ENCODE measurements around the gene NACC2.

Gene NACC2

GRCh38 chr9:136127313-136127712, 32.2 kb upstream of the NACC2 start:
- no peak for DNase-seq

DNA sequence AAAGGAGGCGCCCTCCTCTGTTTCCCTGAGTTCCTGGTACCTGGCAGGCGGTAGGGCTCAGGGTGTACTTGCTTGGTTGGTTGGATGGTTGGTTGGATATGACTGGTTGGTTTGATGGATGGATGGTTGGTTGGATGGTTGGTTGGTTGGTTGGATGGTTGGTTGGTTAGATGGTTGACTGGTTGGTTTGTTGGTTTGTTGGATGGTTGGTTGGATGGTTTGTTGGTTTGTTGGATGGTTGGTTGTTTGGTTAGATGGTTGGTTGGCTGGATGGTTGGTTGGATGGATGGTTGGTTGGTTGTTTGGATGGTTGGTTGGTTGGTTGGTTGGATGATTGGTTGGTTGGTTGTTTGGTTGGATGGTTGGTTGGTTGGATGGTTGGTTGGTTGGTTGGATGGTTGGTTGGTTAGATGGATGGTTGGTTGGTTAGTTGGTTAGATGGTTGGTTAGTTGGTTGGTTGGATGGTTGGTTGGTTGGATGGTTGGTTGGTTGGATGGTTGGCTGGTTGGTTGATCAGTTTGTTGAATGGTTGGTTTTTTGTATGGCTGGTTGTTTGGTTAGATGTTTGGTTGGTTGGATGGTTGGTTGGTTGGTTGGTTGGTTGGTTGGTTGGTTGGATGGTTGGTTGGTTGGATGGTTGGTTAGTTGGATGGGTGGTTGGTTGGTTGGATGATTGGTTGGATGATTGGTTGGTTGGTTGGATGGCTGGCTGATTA, 30.0 kb upstream of the NACC2 start:
- DNase-seq: no peak

DNA sequence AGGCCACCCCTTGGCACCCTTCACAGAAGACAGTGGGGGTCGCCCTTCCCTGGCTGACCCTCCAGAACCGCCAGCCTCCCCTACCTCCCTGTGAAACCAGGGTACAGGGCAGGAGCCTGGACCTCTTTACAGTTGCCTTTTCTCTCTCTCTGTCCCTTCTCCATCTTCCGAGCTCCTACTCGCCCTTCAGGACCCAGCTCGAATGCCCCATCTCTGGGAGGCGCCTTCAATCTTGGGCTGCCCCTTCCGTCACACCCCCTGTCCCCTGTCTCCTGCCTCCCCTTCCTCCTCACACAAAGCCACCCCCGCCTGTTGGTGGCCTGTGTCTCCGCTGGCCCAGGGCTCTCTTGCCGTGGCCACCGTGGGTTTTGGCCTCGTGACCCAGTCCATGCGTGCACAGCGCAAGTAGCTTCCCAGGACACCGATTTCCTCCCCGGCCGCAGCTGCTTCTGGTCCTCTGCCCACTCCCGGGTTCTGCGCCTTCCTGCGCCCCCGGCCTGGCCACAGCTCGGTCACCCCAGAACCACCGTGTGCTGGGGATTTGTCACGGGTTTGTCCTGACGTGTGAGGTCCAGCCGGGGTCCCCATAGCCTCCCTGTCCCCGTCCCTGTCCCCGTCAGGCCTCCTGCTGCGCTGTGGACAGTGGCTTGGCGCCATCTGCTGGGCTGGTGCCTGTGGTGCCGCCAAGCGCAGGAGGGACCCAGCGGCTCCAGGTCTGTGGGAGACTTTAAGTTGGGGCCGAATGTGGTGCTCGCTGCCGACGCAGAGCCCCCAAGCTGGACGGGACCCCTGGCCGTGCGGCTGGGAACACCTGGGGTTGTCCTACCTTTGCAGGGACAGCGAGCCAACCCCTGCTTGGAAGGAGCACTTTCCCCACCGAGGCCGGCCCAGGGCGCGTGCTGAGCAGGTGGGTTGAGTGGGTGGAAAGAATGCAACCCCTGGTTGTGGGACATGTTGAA, 27.6 kb upstream of the NACC2 start:
- peak; percentile 84 for DNase-seq

DNA sequence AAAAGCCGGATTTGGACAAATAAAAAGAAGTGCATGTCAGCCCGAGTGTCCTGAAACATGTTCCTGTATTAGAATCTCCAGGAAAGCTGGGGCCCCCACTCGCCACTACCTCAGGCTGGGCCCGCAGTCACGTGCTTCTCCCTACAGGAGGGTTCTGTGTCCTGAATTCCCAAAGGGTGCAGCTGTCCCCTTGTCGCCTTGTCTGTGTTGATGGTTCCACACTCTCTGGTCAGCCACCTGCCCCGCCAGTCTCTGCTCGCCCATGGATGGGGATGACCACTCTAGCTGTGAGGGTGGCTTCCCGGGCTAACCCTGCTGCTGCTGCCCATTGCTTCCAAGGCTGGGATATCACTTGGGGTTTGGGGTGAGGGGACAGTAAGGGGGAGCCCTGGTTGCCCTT, 26.7 kb upstream of the NACC2 start:
- DNase-seq: no peak

DNA sequence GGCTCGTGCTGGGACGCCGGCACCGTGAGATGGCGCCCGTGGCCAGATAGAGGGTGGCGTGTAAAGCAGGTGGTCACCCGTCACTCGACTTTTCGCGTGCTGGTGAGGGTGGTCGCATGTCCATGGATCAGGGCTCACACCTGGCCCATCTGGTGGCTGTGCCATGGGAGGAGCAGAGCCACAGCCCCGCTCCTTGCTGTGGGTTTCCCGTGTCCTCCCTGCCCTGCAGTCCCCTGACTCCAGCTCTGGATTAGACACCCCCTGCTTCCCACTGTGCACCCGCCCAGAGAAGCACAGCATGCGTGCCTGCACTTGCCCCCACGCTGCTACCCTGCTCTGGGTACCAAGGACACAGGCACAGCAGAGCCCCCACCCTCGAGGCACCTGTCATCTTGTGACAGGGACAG, 25.4 kb upstream of the NACC2 start:
- DNase-seq: no peak

- DNase-seq: peak; percentile 48
Measured at GRCh38 chr9:136119883-136120393, 24.8 kb upstream of the NACC2 start.

- peak; percentile 64 for DNase-seq
Measured at GRCh38 chr9:136119061-136119882, 24.2 kb upstream of the NACC2 start.

DNA sequence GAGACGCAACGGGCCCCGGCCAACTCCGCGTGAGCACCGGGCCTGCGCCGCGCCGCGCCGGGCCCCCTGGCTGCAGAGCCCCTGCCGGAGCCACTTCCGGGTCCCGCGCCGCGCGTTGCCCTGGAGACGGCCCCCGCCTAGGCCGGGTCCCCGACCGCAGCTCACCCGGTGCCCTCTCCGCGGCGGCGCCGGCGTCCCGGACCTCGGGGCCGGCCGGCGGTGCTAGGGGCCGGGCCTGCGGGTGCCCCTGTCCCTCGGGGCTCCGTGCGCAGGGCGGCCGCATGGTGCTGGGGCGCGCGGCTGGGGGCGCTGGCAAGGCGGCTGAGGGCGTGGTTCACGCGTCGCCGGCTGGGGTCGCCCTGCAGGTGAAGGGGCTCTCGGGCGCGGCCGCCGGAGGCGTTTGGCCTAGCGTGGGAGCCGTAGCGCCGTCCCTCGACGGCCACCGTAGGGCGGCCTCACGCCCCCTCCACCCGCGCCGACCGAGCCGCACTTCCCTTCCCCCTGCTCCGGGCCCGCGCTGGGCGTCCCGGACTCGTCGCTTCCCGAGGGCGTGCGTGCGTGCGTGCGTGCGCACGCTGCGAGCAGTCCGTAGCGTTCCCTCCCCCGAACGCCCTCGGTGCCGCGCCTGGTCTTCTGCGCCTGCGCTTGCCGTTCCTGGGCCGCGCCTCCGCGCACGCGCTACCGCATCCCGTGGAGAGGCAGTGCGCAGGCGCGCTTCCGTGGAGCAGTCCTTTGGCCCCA, 23.4 kb upstream of the NACC2 start, which contains the start of gene TMEM250:
Gene TMEM250, minus strand, starts transcription at position 556 of the 741 bp plus-strand sequence. CDS start 1,975 bp downstream, outside the sequence.
- DNase-seq: peak; percentile 99

GRCh38 chr9:136117916-136118319, 22.8 kb upstream of the NACC2 start:
- DNase-seq: peak; percentile 68

DNA sequence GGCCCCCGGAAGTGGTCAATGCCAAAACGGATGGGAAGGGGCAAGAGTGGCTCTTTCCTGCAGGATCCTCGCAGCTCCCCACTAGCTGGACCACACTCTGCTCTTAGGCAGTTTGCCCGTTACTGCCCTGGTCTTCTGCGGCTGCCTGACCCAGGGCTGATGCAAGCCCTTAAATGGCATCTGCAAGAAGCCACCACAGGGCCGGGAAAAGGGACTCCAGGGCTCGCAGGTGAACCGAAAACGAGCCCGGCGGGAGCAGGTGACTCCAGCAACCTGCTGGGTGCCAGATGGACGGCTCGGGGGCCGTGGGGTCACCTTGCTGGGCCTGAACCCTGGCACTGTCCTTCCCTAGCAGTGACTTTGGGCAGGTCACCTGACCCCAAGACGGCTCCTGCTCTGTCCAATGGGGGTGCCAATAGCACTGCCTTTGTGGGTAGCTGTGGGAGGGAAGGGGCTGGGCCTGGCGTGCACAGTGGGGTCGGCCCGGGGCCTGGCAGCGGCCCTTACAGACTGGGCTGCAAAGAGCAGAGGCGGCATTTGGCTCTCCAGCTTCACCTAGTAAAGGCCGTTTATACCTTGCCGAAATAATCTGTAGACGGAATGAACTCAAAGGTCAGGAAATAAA, 22.3 kb upstream of the NACC2 start:
- peak; percentile 58 for DNase-seq

- DNase-seq: no peak
Measured at GRCh38 chr9:136116360-136117098, 21.4 kb upstream of the NACC2 start.

GRCh38 chr9:136115641-136116359, 20.7 kb upstream of the NACC2 start:
- no peak for DNase-seq

DNA sequence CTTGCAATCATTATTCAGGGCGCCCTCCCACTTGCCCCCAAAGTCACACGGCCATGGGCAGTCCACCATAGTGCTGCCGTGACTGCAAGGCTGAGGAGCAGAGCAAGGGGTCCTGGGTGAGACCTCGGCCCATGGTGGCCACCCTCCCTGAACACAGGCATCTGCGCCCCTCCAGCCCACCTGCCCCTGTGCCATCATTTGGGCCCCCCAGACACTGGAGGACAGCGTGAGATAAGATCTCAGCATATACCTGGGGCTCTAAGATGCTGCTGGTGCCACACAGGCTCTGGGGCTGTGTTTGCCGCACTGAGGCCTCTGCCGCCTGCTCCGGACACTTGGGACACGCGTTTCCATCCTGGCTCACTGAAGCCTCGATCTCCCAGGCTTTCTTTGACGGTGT, 20.1 kb upstream of the NACC2 start:
- DNase-seq: no peak

DNA sequence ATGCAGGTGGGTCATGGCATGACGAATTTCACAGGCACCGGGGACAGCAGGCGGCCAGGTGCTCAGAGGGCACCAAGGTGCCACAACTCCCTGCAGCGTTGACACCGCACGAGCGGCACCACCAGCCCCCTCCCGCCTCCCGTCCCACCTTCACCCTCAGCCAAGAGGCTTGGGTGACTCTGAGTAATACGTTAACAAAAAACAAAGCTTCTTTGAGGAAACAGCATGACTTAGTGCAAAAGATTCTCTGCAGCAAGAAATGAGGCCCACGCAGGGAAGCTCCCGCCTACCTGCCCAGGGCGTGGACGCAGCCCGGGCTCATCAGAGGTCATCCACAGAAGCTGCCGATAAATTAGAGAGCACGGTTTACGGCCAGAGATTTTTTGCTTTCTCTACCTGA, 19.5 kb upstream of the NACC2 start:
- DNase-seq: no peak

- no peak for DNase-seq
Measured at GRCh38 chr9:136112541-136112940, 17.5 kb upstream of the NACC2 start.

DNA sequence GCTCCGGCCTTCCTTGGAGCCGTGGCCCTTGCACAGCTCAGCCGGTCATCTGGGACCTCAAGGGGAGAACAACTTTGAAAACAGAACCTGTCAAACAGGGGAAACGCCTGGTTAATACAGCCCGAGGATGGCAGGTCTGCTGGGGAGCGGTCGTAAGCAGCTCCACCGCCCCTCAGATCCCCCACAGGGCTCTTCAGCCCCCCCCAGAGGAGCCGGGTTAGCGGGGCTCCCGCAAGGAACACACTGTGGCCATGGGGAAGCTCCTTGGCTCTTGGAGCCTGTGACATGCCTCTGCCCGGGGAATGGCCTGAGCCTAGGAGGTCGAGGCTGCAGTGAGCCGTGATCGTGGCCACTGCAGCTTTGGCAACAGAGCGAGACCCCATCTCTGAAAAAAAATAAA, 16.8 kb upstream of the NACC2 start:
- no peak for DNase-seq

- DNase-seq: no peak
Measured at GRCh38 chr9:136111190-136111589, 16.1 kb upstream of the NACC2 start.

GRCh38 chr9:136110082-136111061, 15.3 kb upstream of the NACC2 start:
- DNase-seq: peak; percentile 87
